Uterus (tissue), 4 donors: ENCODE results near the gene SYS1. TPM values are rescaled to one million over a fixed set of nuclear protein-coding genes. Genes with fewer than 3 reads are reported as not detected.

Source experiments
- DNase-seq, 2 donors: peaks; one replicate each; pipeline ENCODE4 v3.0.0-alpha.2; 2019 to 2020
- H3K27ac ChIP-seq, 2 donors: fragments of 200-600 bp; sonication (generic); 1 replicate in 1 of 2; 2 replicates in 1 of 2; pipeline ENCODE4 v1.5.1; 2016 to 2018
- H3K27me3 ChIP-seq, 2 donors: fragments of 200-600 bp; sonication (generic); one replicate each; pipeline ENCODE4 v1.5.1; 2018 to 2019; ENCODE audit warnings: control low read depth in 1 of 2
- H3K36me3 ChIP-seq, 2 donors: fragments of 200-600 bp; sonication (generic); one replicate each; pipeline ENCODE4 v1.5.1; 2019; ENCODE audit warnings: control low read depth in 1 of 2
- H3K4me1 ChIP-seq, 2 donors: fragments of 200-600 bp; sonication (generic); one replicate each; pipeline ENCODE4 v1.5.1; 2018 to 2019; ENCODE audit warnings: control low read depth in 1 of 2
- H3K4me3 ChIP-seq, 2 donors: fragments of 200-600 bp; sonication (generic); 1 replicate in 1 of 2; 2 replicates in 1 of 2; pipeline ENCODE4 v1.5.1; 2018 to 2019; ENCODE audit warnings: mild to moderate bottlenecking in 1 of 2
- H3K9me3 ChIP-seq, 2 donors: fragments of 200-600 bp; sonication (generic); one replicate each; pipeline ENCODE4 v1.5.1; 2019; ENCODE audit warnings: control low read depth in 1 of 2
- POLR2A ChIP-seq, 2 donors: fragments of 450-650 bp; IDR thresholded peaks; one replicate each; pipeline ENCODE4 v1.6.1; 2016; ENCODE audit warnings: antibody characterized with exemption in 2 of 2, mild to moderate bottlenecking in 1 of 2, moderate library complexity in 1 of 2
- intact Hi-C: fragments of 100-400 bp; cut with DNase I; formaldehyde crosslinking; loops from one replicate; pipeline ENCODE4 v1.15.1; 2023; ENCODE audit warnings: low total_unique reads
- total RNA-seq, 4 donors: library from RNA; depleted of rRNA in 3 of 4; stranded (reverse); fragments of >200 nt in 3 of 4; gene quantifications; one replicate each; pipeline versions ENCODE4 v1.1.0 to v1.2.4, GENCODE V29; 2014 to 2023
- TF ChIP-seq, protein P1 (sequence below), 4 experiments: fragments of 200-600 bp in 2 of 4; fragments of 450-650 bp in 2 of 4; sonication (generic) in 2 of 4; IDR thresholded peaks; one replicate each; pipeline ENCODE4 v1.5.1; 2016 to 2019; ENCODE audit warnings: antibody characterized with exemption in 4 of 4, mild to moderate bottlenecking in 2 of 4, moderate library complexity in 1 of 4
- donor health status: DM: yes; HTN: yes; CAD: no.

SYS1 gene
- total RNA-seq, 4 donors from 2014 or later: 19.0 to 35.6 (median 25.0) TPM

DNA sequence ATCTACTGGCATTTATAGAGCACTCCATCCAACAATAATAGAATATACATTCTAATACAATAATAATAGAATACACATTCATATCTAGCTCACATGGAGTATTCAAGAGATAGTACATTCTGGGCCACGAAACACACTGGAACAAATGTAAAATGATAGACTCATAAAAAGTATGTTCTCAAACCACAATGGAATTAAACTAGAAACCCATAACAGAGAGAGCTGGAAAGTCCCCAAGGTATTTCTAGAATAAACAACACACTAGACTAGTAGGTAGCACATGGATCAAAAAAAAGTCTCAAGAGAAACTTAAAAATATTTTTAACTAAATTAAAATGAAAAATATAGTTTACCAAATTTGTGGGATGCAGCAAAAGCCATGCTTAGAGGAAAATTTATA, 24.3 kb downstream of the SYS1 start:
- no peaks in the 10 kb centered on the region for H3K9me3 ChIP-seq
- intact Hi-C loops: no loop called here

DNA sequence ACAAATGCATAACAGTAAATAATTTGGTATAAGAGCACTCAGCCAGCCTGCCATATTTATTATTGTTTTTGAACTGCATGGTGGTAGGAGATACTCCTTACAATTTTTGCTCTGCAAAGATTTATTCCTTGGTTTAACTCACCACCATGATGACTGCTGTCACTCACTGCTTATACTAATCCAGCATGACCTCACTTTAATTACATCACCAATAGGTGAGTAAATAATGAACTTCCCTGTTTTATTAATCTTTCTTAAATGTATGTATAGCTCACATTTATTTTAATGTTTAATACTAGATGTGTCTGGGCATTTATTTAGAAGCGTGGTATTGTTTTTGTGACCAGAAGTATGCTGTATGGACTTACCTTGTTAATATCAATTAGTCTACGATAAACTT, 28.0 kb downstream of the SYS1 start:
- no peaks in the 10 kb centered on the region for H3K4me1 ChIP-seq
- no peak overlapping the region for H3K27ac ChIP-seq
- intact Hi-C loops: no loop called here
- DNase-seq: no peak
- no peaks in the 10 kb centered on the region for H3K27me3 ChIP-seq
- H3K4me3 ChIP-seq: no peak overlapping the region
- no peaks in the 10 kb centered on the region for H3K9me3 ChIP-seq
- TF ChIP-seq, protein P1, sequence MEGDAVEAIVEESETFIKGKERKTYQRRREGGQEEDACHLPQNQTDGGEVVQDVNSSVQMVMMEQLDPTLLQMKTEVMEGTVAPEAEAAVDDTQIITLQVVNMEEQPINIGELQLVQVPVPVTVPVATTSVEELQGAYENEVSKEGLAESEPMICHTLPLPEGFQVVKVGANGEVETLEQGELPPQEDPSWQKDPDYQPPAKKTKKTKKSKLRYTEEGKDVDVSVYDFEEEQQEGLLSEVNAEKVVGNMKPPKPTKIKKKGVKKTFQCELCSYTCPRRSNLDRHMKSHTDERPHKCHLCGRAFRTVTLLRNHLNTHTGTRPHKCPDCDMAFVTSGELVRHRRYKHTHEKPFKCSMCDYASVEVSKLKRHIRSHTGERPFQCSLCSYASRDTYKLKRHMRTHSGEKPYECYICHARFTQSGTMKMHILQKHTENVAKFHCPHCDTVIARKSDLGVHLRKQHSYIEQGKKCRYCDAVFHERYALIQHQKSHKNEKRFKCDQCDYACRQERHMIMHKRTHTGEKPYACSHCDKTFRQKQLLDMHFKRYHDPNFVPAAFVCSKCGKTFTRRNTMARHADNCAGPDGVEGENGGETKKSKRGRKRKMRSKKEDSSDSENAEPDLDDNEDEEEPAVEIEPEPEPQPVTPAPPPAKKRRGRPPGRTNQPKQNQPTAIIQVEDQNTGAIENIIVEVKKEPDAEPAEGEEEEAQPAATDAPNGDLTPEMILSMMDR (IDR thresholded peaks at IDR 0.05): no peak
- TF ChIP-seq POLR2A (IDR thresholded peaks at IDR 0.05): no peak
- no peaks in the 10 kb centered on the region for H3K36me3 ChIP-seq

More for the DNA sequence above, 24.3 kb downstream of the SYS1 start:
- Histone ChIP-seq H3K27me3 (no peaks in the 10 kb centered on the region), H3K4me1 (no peaks in the 10 kb centered on the region), H3K27ac (no peak overlapping the region), H3K36me3 (no peaks in the 10 kb centered on the region), H3K4me3 (no peak overlapping the region)
- TF ChIP-seq, protein P1 (IDR thresholded peaks at IDR 0.05): no peak
- no peak for TF ChIP-seq POLR2A (IDR thresholded peaks at IDR 0.05)
- no peak for DNase-seq

DNA sequence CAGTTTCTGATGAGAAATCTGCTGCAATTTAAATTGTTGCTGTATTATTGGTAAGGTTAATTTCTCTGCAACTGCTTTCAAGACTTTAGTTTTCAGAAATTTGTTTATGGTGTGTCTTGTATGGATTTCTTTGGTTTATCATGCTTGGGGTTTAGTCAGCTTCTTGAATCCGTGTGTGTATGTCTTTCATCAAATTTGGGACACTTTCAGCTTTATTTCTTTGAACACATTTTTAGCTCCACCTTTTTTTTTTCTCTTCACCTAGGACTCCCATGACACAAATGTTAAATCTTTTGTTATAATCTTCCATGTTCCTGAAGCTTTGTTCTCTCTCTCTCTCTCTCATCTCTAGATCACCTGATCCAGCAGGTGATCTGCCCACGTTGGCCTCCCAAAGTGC, 28.6 kb downstream of the SYS1 start:
- Histone ChIP-seq H3K4me1 (no peaks in the 10 kb centered on the region), H3K36me3 (no peaks in the 10 kb centered on the region), H3K9me3 (no peaks in the 10 kb centered on the region), H3K4me3 (no peak overlapping the region), H3K27ac (no peak overlapping the region), H3K27me3 (no peaks in the 10 kb centered on the region)
- intact Hi-C loops: no loop called here
- DNase-seq: no peak
- TF ChIP-seq, protein P1 (IDR thresholded peaks at IDR 0.05): no peak
- no peak for TF ChIP-seq POLR2A (IDR thresholded peaks at IDR 0.05)

DNA sequence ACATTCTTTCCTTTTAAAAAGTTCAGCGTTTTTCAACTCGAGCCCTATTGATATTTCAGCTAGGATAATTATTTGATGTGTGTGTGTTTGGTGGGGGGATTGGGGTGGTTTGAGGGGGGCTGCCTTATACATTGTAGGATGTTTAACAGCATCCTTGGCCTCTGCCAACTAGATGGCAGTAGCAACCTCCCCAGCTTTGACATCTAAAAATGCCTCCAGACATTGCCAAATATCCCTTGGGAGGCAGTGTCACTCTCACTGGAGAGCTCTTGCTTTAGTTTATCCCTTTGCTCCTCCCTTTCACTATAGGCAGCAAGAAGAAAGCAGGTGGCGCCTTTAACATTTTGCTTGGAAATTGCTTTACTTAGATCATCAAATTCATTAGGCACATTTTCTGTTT, 29.8 kb downstream of the SYS1 start:
- Histone ChIP-seq H3K4me3 (no peak overlapping the region), H3K9me3 (no peaks in the 10 kb centered on the region), H3K4me1 (no peaks in the 10 kb centered on the region), H3K27ac (no peak overlapping the region), H3K36me3 (no peaks in the 10 kb centered on the region), H3K27me3 (no peaks in the 10 kb centered on the region)
- no peak for DNase-seq
- TF ChIP-seq POLR2A (IDR thresholded peaks at IDR 0.05): no peak
- TF ChIP-seq, protein P1 (IDR thresholded peaks at IDR 0.05): no peak
- intact Hi-C loops: no loop called here

DNA sequence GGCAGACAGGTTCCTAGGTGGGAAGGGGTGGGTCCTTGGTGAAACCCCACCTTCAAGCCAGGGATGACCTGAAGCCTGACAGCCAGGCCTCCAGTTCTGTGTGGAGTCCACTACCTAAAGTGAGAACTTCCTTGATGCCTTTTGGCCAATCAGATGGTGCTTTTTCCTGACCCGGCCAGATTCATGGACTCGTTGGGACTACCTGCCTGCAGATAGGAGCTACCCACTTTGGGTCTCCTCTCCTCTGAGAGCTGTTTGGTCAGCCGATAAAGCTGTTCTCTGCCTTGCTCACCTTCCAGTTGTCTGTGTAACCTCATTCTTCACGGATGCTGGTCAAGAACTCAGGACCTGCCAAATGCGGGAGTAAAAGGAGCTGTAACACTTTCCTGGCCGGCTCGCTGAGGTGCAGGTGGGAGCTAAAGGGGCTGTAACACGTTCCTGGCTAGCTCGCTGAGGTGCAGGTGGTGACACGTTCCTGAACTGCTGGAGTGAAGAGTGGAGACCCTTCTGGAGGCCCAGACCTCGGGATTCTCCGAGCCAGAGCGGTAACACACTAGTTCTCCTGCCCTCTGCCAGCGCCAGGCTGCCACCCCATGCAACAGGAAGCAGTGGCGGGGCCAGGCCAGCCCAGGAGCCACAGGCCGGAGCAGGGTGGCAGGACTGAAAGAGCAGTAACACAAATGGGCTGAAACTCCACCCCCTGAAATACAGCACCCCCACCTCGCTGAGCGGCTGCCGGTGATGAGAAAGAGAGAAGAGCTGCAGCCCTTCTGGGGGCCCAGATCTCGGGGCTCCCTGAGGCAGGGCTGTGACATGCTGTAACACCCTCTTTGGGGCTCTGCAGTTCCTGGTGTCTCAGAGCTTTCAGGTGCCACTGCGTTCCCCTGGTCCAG, 31.5 kb downstream of the SYS1 start:
- Histone ChIP-seq H3K27ac (no peak overlapping the region), H3K36me3 (no peaks in the 10 kb centered on the region), H3K4me1 (no peaks in the 10 kb centered on the region), H3K4me3 (no peak overlapping the region), H3K9me3 (no peaks in the 10 kb centered on the region), H3K27me3 (no peaks in the 10 kb centered on the region)
- no peak for DNase-seq
- TF ChIP-seq, protein P1 (IDR thresholded peaks at IDR 0.05): no peak
- no peak for TF ChIP-seq POLR2A (IDR thresholded peaks at IDR 0.05)
- intact Hi-C loops: no loop called here
